ENCODE results near the gene LDAH.

The LDAH gene

DNA sequence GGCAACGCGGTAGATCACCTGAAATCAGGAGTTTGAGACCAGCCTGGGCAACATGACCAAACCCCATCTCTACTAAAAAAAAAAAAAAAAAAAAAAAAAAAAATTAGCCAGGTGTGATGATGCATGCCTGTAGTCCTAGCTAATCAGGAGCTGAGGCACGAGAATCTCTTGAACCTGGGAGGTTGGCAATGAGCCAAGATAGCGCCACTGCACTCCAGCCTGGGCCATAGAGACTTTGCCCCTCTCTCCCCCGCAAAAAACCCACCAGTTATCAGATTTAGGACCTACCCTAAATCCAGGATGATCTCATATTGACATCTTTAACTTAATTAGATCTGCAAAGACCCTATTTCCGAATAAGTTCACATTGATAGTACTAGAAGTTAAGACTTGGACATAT is 29.2 kb upstream of the LDAH start:
- no peaks in the 10 kb centered on the region for H3K9me3 ChIP-seq
- intact Hi-C loops (cut with DNase I; ENCODE audit: low total_unique reads): no loop called here
- DNase-seq: no peak
- H3K27ac ChIP-seq: no peak overlapping the region
- TF ChIP-seq, protein P1, sequence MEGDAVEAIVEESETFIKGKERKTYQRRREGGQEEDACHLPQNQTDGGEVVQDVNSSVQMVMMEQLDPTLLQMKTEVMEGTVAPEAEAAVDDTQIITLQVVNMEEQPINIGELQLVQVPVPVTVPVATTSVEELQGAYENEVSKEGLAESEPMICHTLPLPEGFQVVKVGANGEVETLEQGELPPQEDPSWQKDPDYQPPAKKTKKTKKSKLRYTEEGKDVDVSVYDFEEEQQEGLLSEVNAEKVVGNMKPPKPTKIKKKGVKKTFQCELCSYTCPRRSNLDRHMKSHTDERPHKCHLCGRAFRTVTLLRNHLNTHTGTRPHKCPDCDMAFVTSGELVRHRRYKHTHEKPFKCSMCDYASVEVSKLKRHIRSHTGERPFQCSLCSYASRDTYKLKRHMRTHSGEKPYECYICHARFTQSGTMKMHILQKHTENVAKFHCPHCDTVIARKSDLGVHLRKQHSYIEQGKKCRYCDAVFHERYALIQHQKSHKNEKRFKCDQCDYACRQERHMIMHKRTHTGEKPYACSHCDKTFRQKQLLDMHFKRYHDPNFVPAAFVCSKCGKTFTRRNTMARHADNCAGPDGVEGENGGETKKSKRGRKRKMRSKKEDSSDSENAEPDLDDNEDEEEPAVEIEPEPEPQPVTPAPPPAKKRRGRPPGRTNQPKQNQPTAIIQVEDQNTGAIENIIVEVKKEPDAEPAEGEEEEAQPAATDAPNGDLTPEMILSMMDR (IDR thresholded peaks at IDR 0.05): no peak
- no peaks in the 10 kb centered on the region for H3K36me3 ChIP-seq
- no peaks in the 10 kb centered on the region for H3K27me3 ChIP-seq
- H3K4me1 ChIP-seq: no peaks in the 10 kb centered on the region
- no peak overlapping the region for H3K4me3 ChIP-seq

GRCh38 chr2:20844246-20844645 is 21.3 kb upstream of the LDAH start:
- intact Hi-C loops (cut with DNase I; ENCODE audit: low total_unique reads): no loop called here
- H3K36me3 ChIP-seq: no peaks in the 10 kb centered on the region
- no peak overlapping the region for H3K27ac ChIP-seq
- H3K27me3 ChIP-seq: no peaks in the 10 kb centered on the region
- TF ChIP-seq, protein P1 (IDR thresholded peaks at IDR 0.05): no peak
- H3K4me3 ChIP-seq: no peak overlapping the region
- H3K9me3 ChIP-seq: peaks cover 0 to under 1% (median 0%) of the 10 kb centered on the region in 3 donors
- DNase-seq: no peak
- no peaks in the 10 kb centered on the region for H3K4me1 ChIP-seq

DNA sequence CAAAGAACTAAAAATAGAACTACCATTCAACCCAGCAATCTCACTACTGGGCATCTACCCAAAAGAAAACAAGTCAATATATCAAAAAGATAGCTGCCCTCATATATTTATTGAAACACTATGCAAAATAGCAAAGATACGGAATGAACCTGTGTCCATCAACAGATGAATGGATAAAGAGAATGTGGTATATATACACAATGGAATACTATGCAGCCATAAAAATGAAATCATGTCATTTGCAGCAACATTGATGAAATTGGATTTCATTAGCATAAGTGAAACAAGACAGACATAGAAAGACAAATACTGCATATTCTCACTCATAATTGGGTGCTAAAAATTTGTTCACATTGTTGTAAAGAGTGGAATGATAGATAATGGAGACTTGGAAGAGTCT is 16.2 kb upstream of the LDAH start:
- no peak overlapping the region for H3K4me3 ChIP-seq
- no peaks in the 10 kb centered on the region for H3K27me3 ChIP-seq
- TF ChIP-seq, protein P1 (IDR thresholded peaks at IDR 0.05): no peak
- H3K27ac ChIP-seq: no peak overlapping the region
- no peaks in the 10 kb centered on the region for H3K4me1 ChIP-seq
- peaks cover 0 to 4% (median 0%) of the 10 kb centered on the region in 3 donors for H3K9me3 ChIP-seq
- no peak for DNase-seq
- no peaks in the 10 kb centered on the region for H3K36me3 ChIP-seq
- intact Hi-C loops (cut with DNase I; ENCODE audit: low total_unique reads): no loop called here

GRCh38 chr2:20838016-20838415 is 15.1 kb upstream of the LDAH start:
- Histone ChIP-seq H3K9me3 (peaks cover 0 to 4% (median 0%) of the 10 kb centered on the region in 3 donors), H3K36me3 (no peaks in the 10 kb centered on the region), H3K4me3 (no peak overlapping the region), H3K4me1 (no peaks in the 10 kb centered on the region), H3K27ac (no peak overlapping the region), H3K27me3 (no peaks in the 10 kb centered on the region)
- DNase-seq: no peak
- TF ChIP-seq, protein P1 (IDR thresholded peaks at IDR 0.05): no peak
- intact Hi-C loops (cut with DNase I; ENCODE audit: low total_unique reads): no loop called here

GRCh38 chr2:20836521-20836920 is 13.6 kb upstream of the LDAH start:
- H3K27ac ChIP-seq: no peak overlapping the region
- intact Hi-C loops (cut with DNase I; ENCODE audit: low total_unique reads): no loop called here
- H3K4me1 ChIP-seq: no peaks in the 10 kb centered on the region
- H3K27me3 ChIP-seq: no peaks in the 10 kb centered on the region
- DNase-seq: no peak
- peaks cover 0 to 4% (median 0%) of the 10 kb centered on the region in 3 donors for H3K9me3 ChIP-seq
- H3K4me3 ChIP-seq: no peak overlapping the region
- TF ChIP-seq, protein P1 (IDR thresholded peaks at IDR 0.05): no peak
- no peaks in the 10 kb centered on the region for H3K36me3 ChIP-seq

GRCh38 chr2:20834331-20834730 is 11.4 kb upstream of the LDAH start:
- no peak overlapping the region for H3K4me3 ChIP-seq
- H3K27ac ChIP-seq: no peak overlapping the region
- H3K4me1 ChIP-seq: no peaks in the 10 kb centered on the region
- intact Hi-C loops (cut with DNase I; ENCODE audit: low total_unique reads): no loop called here
- no peaks in the 10 kb centered on the region for H3K36me3 ChIP-seq
- DNase-seq: no peak
- TF ChIP-seq, protein P1 (IDR thresholded peaks at IDR 0.05): no peak
- peaks cover 0 to 5% of the 10 kb centered on the region in 2 donors for H3K27me3 ChIP-seq
- H3K9me3 ChIP-seq: peaks cover 0 to 4% (median 0%) of the 10 kb centered on the region in 3 donors
